ENCODE data around the gene RPL27.

DNA sequence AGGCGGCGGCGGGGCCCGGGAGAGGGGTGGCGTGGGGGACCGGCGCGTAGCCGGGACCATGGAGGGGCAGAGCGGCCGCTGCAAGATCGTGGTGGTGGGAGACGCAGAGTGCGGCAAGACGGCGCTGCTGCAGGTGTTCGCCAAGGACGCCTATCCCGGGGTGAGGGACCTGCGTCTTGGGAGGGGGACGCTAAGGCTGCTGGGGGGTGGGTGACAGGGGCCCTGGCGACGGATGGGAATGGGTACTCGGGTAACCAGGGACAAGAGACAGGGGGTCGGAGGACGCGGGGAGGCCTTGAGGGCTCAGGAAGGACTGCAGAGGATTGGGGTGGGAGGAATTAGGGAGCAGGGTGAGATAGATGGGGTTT, 27.1 kb downstream of the RPL27 start:
- no peak for TF ChIP-seq POLR2A (IDR thresholded peaks at IDR 0.05)
- TF ChIP-seq, protein P1, sequence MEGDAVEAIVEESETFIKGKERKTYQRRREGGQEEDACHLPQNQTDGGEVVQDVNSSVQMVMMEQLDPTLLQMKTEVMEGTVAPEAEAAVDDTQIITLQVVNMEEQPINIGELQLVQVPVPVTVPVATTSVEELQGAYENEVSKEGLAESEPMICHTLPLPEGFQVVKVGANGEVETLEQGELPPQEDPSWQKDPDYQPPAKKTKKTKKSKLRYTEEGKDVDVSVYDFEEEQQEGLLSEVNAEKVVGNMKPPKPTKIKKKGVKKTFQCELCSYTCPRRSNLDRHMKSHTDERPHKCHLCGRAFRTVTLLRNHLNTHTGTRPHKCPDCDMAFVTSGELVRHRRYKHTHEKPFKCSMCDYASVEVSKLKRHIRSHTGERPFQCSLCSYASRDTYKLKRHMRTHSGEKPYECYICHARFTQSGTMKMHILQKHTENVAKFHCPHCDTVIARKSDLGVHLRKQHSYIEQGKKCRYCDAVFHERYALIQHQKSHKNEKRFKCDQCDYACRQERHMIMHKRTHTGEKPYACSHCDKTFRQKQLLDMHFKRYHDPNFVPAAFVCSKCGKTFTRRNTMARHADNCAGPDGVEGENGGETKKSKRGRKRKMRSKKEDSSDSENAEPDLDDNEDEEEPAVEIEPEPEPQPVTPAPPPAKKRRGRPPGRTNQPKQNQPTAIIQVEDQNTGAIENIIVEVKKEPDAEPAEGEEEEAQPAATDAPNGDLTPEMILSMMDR (IDR thresholded peaks at IDR 0.05) = no peak
